ENCODE data around the gene BLID.

Gene BLID

GRCh38 chr11:122107045-122107444 is 9.0 kb downstream of the BLID start:
- no peak for DNase-seq (ENCODE audit: low read depth in 1 of 2, low spot score in 1 of 2)

- no peak for DNase-seq (ENCODE audit: low read depth in 1 of 2, low spot score in 1 of 2)
Measured at GRCh38 chr11:122105044-122105758, 10.8 kb downstream of the BLID start.

GRCh38 chr11:122104341-122104740 is 11.7 kb downstream of the BLID start:
- no peak for DNase-seq (ENCODE audit: low read depth in 1 of 2, low spot score in 1 of 2)

- no peak for DNase-seq (ENCODE audit: low read depth in 1 of 2, low spot score in 1 of 2)
Measured at GRCh38 chr11:122103726-122104125, 12.3 kb downstream of the BLID start.

GRCh38 chr11:122103321-122103720 is 12.7 kb downstream of the BLID start:
- DNase-seq (ENCODE audit: low read depth in 1 of 2, low spot score in 1 of 2), result no peak

GRCh38 chr11:122102426-122102825 is 13.6 kb downstream of the BLID start:
- DNase-seq (ENCODE audit: low read depth in 1 of 2, low spot score in 1 of 2), result no peak

GRCh38 chr11:122101625-122102291 is 14.3 kb downstream of the BLID start:
- no peak for DNase-seq (ENCODE audit: low read depth in 1 of 2, low spot score in 1 of 2)

- DNase-seq (ENCODE audit: low read depth in 1 of 2, low spot score in 1 of 2), result no peak
Measured at GRCh38 chr11:122100756-122101080, 15.3 kb downstream of the BLID start.

- no peak for DNase-seq (ENCODE audit: low read depth in 1 of 2, low spot score in 1 of 2)
Measured at GRCh38 chr11:122100037-122100755, 15.8 kb downstream of the BLID start.

- DNase-seq (ENCODE audit: low read depth in 1 of 2, low spot score in 1 of 2), result no peak
Measured at GRCh38 chr11:122099374-122100036, 16.5 kb downstream of the BLID start.

GRCh38 chr11:122098261-122098980 is 17.6 kb downstream of the BLID start:
- no peak for DNase-seq (ENCODE audit: low read depth in 1 of 2, low spot score in 1 of 2)

- no peak for DNase-seq (ENCODE audit: low read depth in 1 of 2, low spot score in 1 of 2)
Measured at GRCh38 chr11:122097419-122098001, 18.5 kb downstream of the BLID start.

- no peak for DNase-seq (ENCODE audit: low read depth in 1 of 2, low spot score in 1 of 2)
Measured at GRCh38 chr11:122096272-122097112, 19.5 kb downstream of the BLID start.

- no peak for DNase-seq (ENCODE audit: low read depth in 1 of 2, low spot score in 1 of 2)
Measured at GRCh38 chr11:122095681-122096262, 20.2 kb downstream of the BLID start.

- no peak for DNase-seq (ENCODE audit: low read depth in 1 of 2, low spot score in 1 of 2)
Measured at GRCh38 chr11:122094836-122095235, 21.2 kb downstream of the BLID start.

- DNase-seq (ENCODE audit: low read depth in 1 of 2, low spot score in 1 of 2), result no peak
Measured at GRCh38 chr11:122093731-122094275, 22.2 kb downstream of the BLID start.

GRCh38 chr11:122091835-122092234 is 24.2 kb downstream of the BLID start:
- DNase-seq (ENCODE audit: low read depth in 1 of 2, low spot score in 1 of 2), result no peak

GRCh38 chr11:122089111-122089510 is 26.9 kb downstream of the BLID start:
- no peak for DNase-seq (ENCODE audit: low read depth in 1 of 2, low spot score in 1 of 2)

- DNase-seq (ENCODE audit: low read depth in 1 of 2, low spot score in 1 of 2), result no peak
Measured at GRCh38 chr11:122085712-122086111, 30.3 kb downstream of the BLID start.
